Heart right ventricle (tissue), 16 donors: ENCODE data around the gene NFATC1. TPM values are rescaled to one million over a fixed set of nuclear protein-coding genes. Genes with fewer than 3 reads are reported as not detected.
A peak's percentile ranks its signal among the peaks of the same experiment; 100 is the strongest.

Experiments
- ATAC-seq, 8 donors: fragments of 200-7000 bp; cut with Tn5 transposase; one replicate each; pipeline ENCODE4 v1.9.1; 2020; ENCODE audit warnings: mild to moderate bottlenecking in 8 of 8, moderate library complexity in 8 of 8, moderate number of reproducible peaks in 1 of 8
- DNase-seq, 2 donors: peaks; one replicate each; pipeline ENCODE4 v3.0.0-alpha.2; 2020
- H3K27ac ChIP-seq, 10 donors: fragments of 200-600 bp; sonication (generic) in 2 of 10; one replicate each; pipeline versions ENCODE4 v1.5.0 to v1.8.0; 2020 to 2022; ENCODE audit warnings: mild to moderate bottlenecking in 3 of 10
- H3K27me3 ChIP-seq, 7 donors: fragments of 200-600 bp; one replicate each; pipeline ENCODE4 v1.8.0; 2021 to 2022; ENCODE audit warnings: mild to moderate bottlenecking in 2 of 7
- H3K36me3 ChIP-seq, 9 donors: fragments of 200-600 bp; sonication (generic) in 1 of 9; one replicate each; pipeline versions ENCODE4 v1.5.0 to v1.8.0; 2020 to 2022; ENCODE audit warnings: mild to moderate bottlenecking in 2 of 9
- H3K4me1 ChIP-seq, 9 donors: fragments of 200-600 bp; sonication (generic) in 1 of 9; one replicate each; pipeline versions ENCODE4 v1.5.0 to v1.8.0; 2020 to 2022; ENCODE audit warnings: mild to moderate bottlenecking in 4 of 9
- H3K4me3 ChIP-seq, 10 donors: fragments of 200-600 bp; sonication (generic) in 2 of 10; one replicate each; pipeline versions ENCODE4 v1.5.0 to v1.8.0; 2020 to 2022; ENCODE audit warnings: mild to moderate bottlenecking in 7 of 10, moderate library complexity in 2 of 10
- H3K9me3 ChIP-seq, 11 donors: fragments of 200-600 bp in 10 of 11; sonication (generic) in 2 of 11; one replicate each; pipeline versions ENCODE4 v1.5.0 to v1.8.0; 2013 to 2022; ENCODE audit warnings: mild to moderate bottlenecking in 2 of 11, control low read depth in 1 of 11, moderate library complexity in 1 of 11
- CTCF ChIP-seq, 9 donors: fragments of 200-600 bp; sonication (generic) in 2 of 9; IDR thresholded peaks; one replicate each; pipeline versions ENCODE4 v1.5.0 to v1.8.0; 2021 to 2022; ENCODE audit warnings: antibody characterized with exemption in 9 of 9, mild to moderate bottlenecking in 5 of 9, moderate library complexity in 1 of 9
- WGBS, 2 donors: extraction: QIAGEN DNeasy Blood & Tissue Kit; methylation state at CpG; one replicate each; pipeline ENCODE4 v1.1.7; 2013; ENCODE audit warnings: inconsistent platforms in 1 of 2; 5-methylcytosine and 5-hydroxymethylcytosine counted together
- intact Hi-C, 10 donors: fragments of 100-400 bp; cut with DNase I; formaldehyde crosslinking; loops; one replicate each; pipeline versions ENCODE4 v1.11.1 to v1.14.2; 2022
- polyA plus RNA-seq, 2 donors: library from polyadenylated mRNA; stranded (reverse); fragments of 200-250 nt; gene quantifications; one replicate each; pipeline ENCODE4 v1.2.3, GENCODE V29; 2013
- total RNA-seq, 10 donors: library from RNA; stranded (reverse); fragmentation: NEBNext Ultra II Directional in 3 of 10; extraction: Animal tissue kit (Norgen Biotek cat#: 25700) in 3 of 10; gene quantifications; one replicate each; pipeline versions ENCODE4 v1.2.1 to v1.2.4, GENCODE V29; 2021 to 2023
- donor health status: Arrhythmogenic right ventricular cardiomyopathy.
- donor health status: ischemic (EF 13 %, LVEDD 7.1; RV severe dilation, severe dysfunction).
- donor health status: healthy with polysubstance abuse.
- donor health status: DM: no; HTN: yes; CAD: no.
- donor health status: DM: no; HTN: no; CAD: no.
- donor health status: ischemic (EF 25% LVEDD 6.9; RV normal size, moderate dysfunction).
- donor health status: ischemic (EF 25% LVEDD 5.7; RV mildly dilated, moderate dysfunction).
- donor health status: healthy.
- donor health status: DM: yes; HTN: yes; CAD: no.
- donor health status: Ischemic cardiomyopathy.
- donor health status: ischemic (EF 35%, LVEDD 5.7; RV mildly dilated, moderate dysfunction).
- donor health status: nonischemic (EF 11% LVEDD 7.7; RV severe dilation, severe dysfunction).
- donor health status: DM: yes; HTN: yes; CAD: no.
- donor health status: PGD.
- donor health status: ischemic (EF 29% LVEDD 5.4; RV normal size, mild dysfunction).
- donor health status: nonischemic (EF 23%, LVEDD 6.1; RV moderate dilation, normal function).

The NFATC1 gene
- total and polyA plus RNA-seq, 12 donors, result 6.3 to 23.8 (median 18.6) TPM

- no peak for TF ChIP-seq CTCF (IDR thresholded peaks at IDR 0.05)
- no peak overlapping the region for H3K27ac ChIP-seq
- H3K4me1 ChIP-seq, result no peaks in the 10 kb centered on the region
- intact Hi-C loops, result no loop called here
- no peaks in the 10 kb centered on the region for H3K27me3 ChIP-seq
- 81 to 92% methylated on average over 13 of the region's 13 CpGs for WGBS, 2 donors
- H3K36me3 ChIP-seq, result peaks cover 0 to 37% (median 0%) of the 10 kb centered on the region in 9 donors
- DNase-seq (no peak), ATAC-seq (no peak)
- no peak overlapping the region for H3K4me3 ChIP-seq
- H3K9me3 ChIP-seq, result peaks cover 0 to 12% (median 0%) of the 10 kb centered on the region in 11 donors
Observed at GRCh38 chr18:79476918-79477571, 81.3 kb downstream of the NFATC1 start.

- no peak for ATAC-seq
- no peak for TF ChIP-seq CTCF (IDR thresholded peaks at IDR 0.05)
- no peaks in the 10 kb centered on the region for H3K4me1 ChIP-seq
- DNase-seq, result no peak
- H3K36me3 ChIP-seq, result peaks cover 0 to 32% (median 0%) of the 10 kb centered on the region in 9 donors
- H3K9me3 ChIP-seq, result peaks cover 0 to 6% (median 0%) of the 10 kb centered on the region in 11 donors
- no peak overlapping the region for H3K27ac ChIP-seq
- no peaks in the 10 kb centered on the region for H3K27me3 ChIP-seq
- no peak overlapping the region for H3K4me3 ChIP-seq
- 90% methylated on average over 22 of the region's 22 CpGs for WGBS, 2 donors
- intact Hi-C loops, result no loop called here
Observed at GRCh38 chr18:79477711-79478483, 82.2 kb downstream of the NFATC1 start.

- Histone ChIP-seq H3K27me3 (no peaks in the 10 kb centered on the region), H3K36me3 (peaks cover 0 to 28% (median 0%) of the 10 kb centered on the region in 9 donors), H3K9me3 (peaks cover 0 to 4% (median 0%) of the 10 kb centered on the region in 11 donors), H3K4me3 (no peak overlapping the region), H3K4me1 (no peaks in the 10 kb centered on the region), H3K27ac (no peak overlapping the region)
- peak in 3 of 8 donors; percentile 19 to 29 (median 25) for ATAC-seq
- no peak for TF ChIP-seq CTCF (IDR thresholded peaks at IDR 0.05)
- WGBS, 2 donors, result 96 to 97% methylated on average over 33 of the region's 33 CpGs
- intact Hi-C loops, result no loop called here
- DNase-seq, result no peak
Observed at GRCh38 chr18:79478484-79479115, 82.9 kb downstream of the NFATC1 start.

GRCh38 chr18:79479116-79479760 is 83.5 kb downstream of the NFATC1 start:
- Histone ChIP-seq H3K36me3 (peaks cover 0 to 28% (median 0%) of the 10 kb centered on the region in 9 donors), H3K4me3 (no peak overlapping the region), H3K27ac (no peak overlapping the region), H3K9me3 (peaks cover 0 to 4% (median 0%) of the 10 kb centered on the region in 11 donors), H3K27me3 (no peaks in the 10 kb centered on the region), H3K4me1 (peaks cover 0 to under 1% (median 0%) of the 10 kb centered on the region in 9 donors)
- 93 to 94% methylated on average over 25 of the region's 25 CpGs for whole genome bisulfite sequencing, 2 donors
- intact Hi-C loops, result no loop called here
- ATAC-seq, result peak in 1 of 8 donors; percentile 18
- no peak for DNase-seq
- no peak for TF ChIP-seq CTCF (IDR thresholded peaks at IDR 0.05)
